HEK293T (cell line): ENCODE data around the gene B3GNT3.

Experiments
- BHLHE40 ChIP-seq: fragments of 450-650 bp; IDR thresholded peaks from 2 replicates; pipeline ENCODE4 v1.6.1; 2016; ENCODE audit warnings: mild to moderate bottlenecking, moderate library complexity, borderline replicate concordance
- CTBP1 ChIP-seq: fragments of 450-650 bp; IDR thresholded peaks from 2 replicates; pipeline ENCODE4 v1.6.1; 2016; ENCODE audit warnings: borderline replicate concordance
- ELF4 ChIP-seq: fragments of 450-650 bp; IDR thresholded peaks from 2 replicates; pipeline ENCODE4 v1.6.1; 2017; ENCODE audit warnings: antibody characterized with exemption
- FOXA1 ChIP-seq: fragments of 450-650 bp; IDR thresholded peaks from 2 replicates; pipeline ENCODE4 v1.6.1; 2016; ENCODE audit warnings: mild to moderate bottlenecking
- FOXK2 ChIP-seq: fragments of 450-650 bp; IDR thresholded peaks from 2 replicates; pipeline ENCODE4 v1.6.1; 2016; ENCODE audit warnings: mild to moderate bottlenecking
- FOXM1 ChIP-seq: fragments of 450-650 bp; IDR thresholded peaks from 2 replicates; pipeline ENCODE4 v1.6.1; 2017; ENCODE audit warnings: mild to moderate bottlenecking, borderline replicate concordance
- L3MBTL2 ChIP-seq: fragments of 450-650 bp; conservative IDR thresholded peaks from 2 replicates; pipeline ENCODE4 v1.6.1; 2016; ENCODE audit warnings: mild to moderate bottlenecking
- LEF1 ChIP-seq: fragments of 450-650 bp; IDR thresholded peaks from 2 replicates; pipeline ENCODE4 v1.6.1; 2017; ENCODE audit warnings: mild to moderate bottlenecking, borderline replicate concordance
- PKNOX1 ChIP-seq: fragments of 450-650 bp; IDR thresholded peaks from 2 replicates; pipeline ENCODE4 v1.6.1; 2016
- SP1 ChIP-seq: fragments of 450-650 bp; IDR thresholded peaks from 2 replicates; pipeline ENCODE4 v1.6.1; 2017
- SUZ12 ChIP-seq: fragments of 450-650 bp; IDR thresholded peaks from 2 replicates; pipeline ENCODE4 v1.6.1; 2016; ENCODE audit warnings: mild to moderate bottlenecking
- TARDBP ChIP-seq: fragments of 450-650 bp; IDR thresholded peaks from 2 replicates; pipeline ENCODE4 v1.6.1; 2016
- ZNF384 ChIP-seq: fragments of 450-650 bp; IDR thresholded peaks from 2 replicates; pipeline ENCODE4 v1.6.1; 2016

- TF ChIP-seq BHLHE40 (no peak), SP1 (no peak), PKNOX1 (no peak), FOXA1 (no peak), L3MBTL2 (no peak), SUZ12 (no peak), TARDBP (no peak), FOXK2 (no peak), ZNF384 (no peak), FOXM1 (no peak), ELF4 (no peak), CTBP1 (no peak), LEF1 (no peak)
Observed at GRCh38 chr19:17841371-17841809, 46.5 kb downstream of the B3GNT3 start.
